GM12873 (cell line): ENCODE measurements around the gene B4GALT6.

Experiments
- CTCF ChIP-seq: IDR thresholded peaks from 2 replicates; pipeline ENCODE4 v1.5.1; 2012; ENCODE audit warnings: low read depth, mild to moderate bottlenecking, moderate library complexity, low read length, control low read depth; ENCODE audit not compliant: insufficient read depth; ENCODE audit errors: missing control alignments

Gene B4GALT6

GRCh38 chr18:31679133-31679742 lies 5.1 kb downstream of the B4GALT6 start:
- no peak for TF ChIP-seq CTCF

GRCh38 chr18:31678425-31678824 lies 6.0 kb downstream of the B4GALT6 start:
- no peak for TF ChIP-seq CTCF

DNA sequence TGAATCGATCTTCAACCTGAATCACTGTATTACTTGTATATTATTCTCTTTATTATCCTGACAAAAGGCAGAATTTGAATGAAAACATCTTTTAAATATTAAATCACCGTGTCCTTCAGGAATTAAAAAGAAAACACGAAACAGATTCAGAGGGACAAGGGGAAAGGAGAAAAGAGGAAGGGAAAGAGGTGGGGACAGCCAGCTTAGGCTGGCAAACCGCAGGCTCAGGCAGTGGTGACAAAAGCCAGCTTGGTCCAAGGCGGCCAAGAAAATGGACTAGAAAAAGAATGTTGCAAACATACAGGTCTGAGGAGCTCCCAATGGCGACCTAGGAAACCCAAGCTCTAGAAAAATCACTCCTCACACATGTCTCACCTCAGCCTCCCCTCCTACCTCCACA lies 6.8 kb downstream of the B4GALT6 start:
- no peak for TF ChIP-seq CTCF

- TF ChIP-seq CTCF, result no peak
Measured at GRCh38 chr18:31675404-31675803, 9.0 kb downstream of the B4GALT6 start.

DNA sequence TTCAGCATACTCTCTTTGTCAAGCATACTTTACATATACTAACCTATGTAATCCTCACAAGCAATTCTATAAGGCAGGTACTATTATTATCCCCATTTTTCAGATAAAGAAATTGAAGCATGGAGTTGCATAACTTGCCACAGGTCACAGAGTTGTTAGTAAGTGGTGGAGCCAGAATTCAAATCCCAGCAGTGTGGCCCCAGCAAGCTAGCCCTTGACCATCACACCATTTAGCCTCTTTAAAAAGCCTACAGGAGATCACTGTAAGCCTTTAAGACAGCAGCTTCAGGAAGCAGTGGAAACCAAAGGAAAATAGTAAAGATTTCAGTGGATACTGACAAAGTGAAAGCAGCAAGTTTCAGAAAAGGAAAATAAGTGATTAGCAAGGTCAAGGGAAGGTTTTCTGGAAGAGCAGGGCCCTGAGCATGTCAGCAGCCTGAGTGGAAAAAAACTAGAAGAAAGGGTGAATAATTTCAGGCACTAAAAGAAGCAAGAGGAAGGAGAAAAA lies 11.7 kb downstream of the B4GALT6 start:
- TF ChIP-seq CTCF, result no peak

- TF ChIP-seq CTCF, result no peak
Measured at GRCh38 chr18:31671951-31672350, 12.4 kb downstream of the B4GALT6 start.

DNA sequence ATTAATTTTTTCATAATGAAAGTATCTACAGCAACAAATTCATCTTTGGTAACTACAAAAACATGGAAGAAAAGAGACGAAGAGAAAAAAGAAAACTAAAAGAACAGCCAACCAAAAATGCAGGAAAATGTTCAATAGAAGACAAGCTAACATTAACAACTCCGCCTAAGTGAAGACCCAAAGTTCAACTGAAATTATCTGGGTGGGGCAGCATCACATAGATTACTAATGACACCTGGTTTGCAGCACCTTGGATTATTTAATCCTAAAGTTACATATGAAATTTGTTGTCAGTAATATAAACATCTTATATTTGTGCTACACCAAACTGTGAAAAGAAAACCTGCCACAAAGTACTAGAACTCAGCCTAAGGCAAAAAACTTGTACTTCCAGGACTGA lies 14.8 kb downstream of the B4GALT6 start:
- TF ChIP-seq CTCF, result no peak
